WTC11 (cell line): ENCODE results near the gene USH1C. TPM values are rescaled to one million over a fixed set of nuclear protein-coding genes. Genes with fewer than 3 reads are reported as not detected.
A peak's percentile ranks its signal among the peaks of the same experiment; 100 is the strongest.

Source experiments
- ATAC-seq: fragments of 200-7000 bp; cut with Tn5 transposase; 2 replicates; pipeline ENCODE4 v1.10.0; 2021; ENCODE audit warnings: mild to moderate bottlenecking, moderate library complexity
- CTCF ChIA-PET: fragments of 300-600 bp; sonication (Branson Sonifier 250); formaldehyde crosslinking; loops from one replicate; lab custom pipeline; 2021; ENCODE audit warnings: antibody characterized with exemption; lab: Charles Lee
- POLR2A ChIA-PET: fragments of 350-600 bp; sonication (Branson Sonifier 250); formaldehyde crosslinking; loops from one replicate; lab custom pipeline; 2021; ENCODE audit warnings: antibody characterized with exemption; lab: Charles Lee
- DNase-seq: peaks from one replicate; pipeline ENCODE4 v3.0.0; 2021; ENCODE audit warnings: low spot score
- H3K27ac Mint-ChIP-seq: 2 replicates; pipeline ENCODE4 v1.8.0; 2021; ENCODE audit warnings: mixed read lengths
- H3K27me3 Mint-ChIP-seq: 2 replicates; pipeline ENCODE4 v1.8.0; 2021; ENCODE audit warnings: low read depth, mild to moderate bottlenecking, moderate library complexity, mixed read lengths
- H3K36me3 Mint-ChIP-seq: 2 replicates; pipeline ENCODE4 v1.8.0; 2021; ENCODE audit warnings: mixed read lengths
- H3K4me1 Mint-ChIP-seq: 2 replicates; pipeline ENCODE4 v1.8.0; 2022; ENCODE audit warnings: mixed read lengths
- H3K4me3 Mint-ChIP-seq: 2 replicates; pipeline ENCODE4 v1.8.0; 2021; ENCODE audit warnings: mild to moderate bottlenecking, moderate library complexity, mixed read lengths
- H3K9me3 Mint-ChIP-seq: 2 replicates; pipeline ENCODE4 v1.8.0; 2021; ENCODE audit warnings: mixed read lengths
- ETV6 ChIP-seq: sonication (generic); formaldehyde crosslinking; IDR thresholded peaks from 2 replicates; pipeline ENCODE4 v1.8.1; 2022; ENCODE audit warnings: mild to moderate bottlenecking, missing genetic modification reagents
- GTF2I ChIP-seq: fragments of 250-450 bp; sonication (Bioruptor Pico); conservative IDR thresholded peaks from 2 replicates; pipeline ENCODE4 v1.4.0; 2021; ENCODE audit warnings: mild to moderate bottlenecking
- NFYB ChIP-seq: sonication (generic); formaldehyde crosslinking; conservative IDR thresholded peaks from 2 replicates; pipeline ENCODE4 v1.8.0; 2022; ENCODE audit warnings: low read depth, missing genetic modification reagents
- RORB ChIP-seq: fragments of 250-450 bp; sonication (Bioruptor Pico); IDR thresholded peaks from 2 replicates; pipeline ENCODE4 v1.9.0; 2021; ENCODE audit warnings: mild to moderate bottlenecking
- SP1 ChIP-seq: sonication (generic); formaldehyde crosslinking; conservative IDR thresholded peaks from 2 replicates; pipeline ENCODE4 v1.8.1; 2022; ENCODE audit warnings: missing genetic modification reagents
- ZBTB21 ChIP-seq: sonication (generic); formaldehyde crosslinking; IDR thresholded peaks from 2 replicates; pipeline ENCODE4 v1.8.1; 2023; ENCODE audit warnings: mild to moderate bottlenecking, missing genetic modification reagents, borderline replicate concordance
- ZNF138 ChIP-seq: sonication (generic); formaldehyde crosslinking; conservative IDR thresholded peaks from 2 replicates; pipeline ENCODE4 v1.8.1; 2022; ENCODE audit warnings: mild to moderate bottlenecking, moderate library complexity, missing genetic modification reagents
- ZNF263 ChIP-seq: sonication (generic); formaldehyde crosslinking; IDR thresholded peaks from 2 replicates; pipeline ENCODE4 v1.8.1; 2022; ENCODE audit warnings: low read depth, mild to moderate bottlenecking, moderate library complexity, missing genetic modification reagents
- ZNF671 ChIP-seq: fragments of 250-450 bp; sonication (Bioruptor Pico); IDR thresholded peaks from 2 replicates; pipeline ENCODE4 v1.8.0; 2021; ENCODE audit warnings: mild to moderate bottlenecking
- total RNA-seq: library from RNA; stranded (reverse); gene quantifications from 3 replicates; pipeline ENCODE4 v1.2.3, GENCODE V29; 2021
- TF ChIP-seq, protein P1 (sequence below): sonication (generic); formaldehyde crosslinking; IDR thresholded peaks from 2 replicates; pipeline ENCODE4 v1.8.0; 2022; ENCODE audit warnings: mild to moderate bottlenecking, missing genetic modification reagents
- TF ChIP-seq, protein P2 (sequence below): fragments of 200-600 bp; IDR thresholded peaks from 2 replicates; pipeline ENCODE4 v1.8.0; 2022; ENCODE audit warnings: antibody characterized with exemption
- TF ChIP-seq, protein P3 (sequence below): sonication (generic); formaldehyde crosslinking; IDR thresholded peaks from 2 replicates; pipeline ENCODE4 v1.8.0; 2022; ENCODE audit warnings: missing genetic modification reagents
- TF ChIP-seq, protein P4 (sequence below): sonication (generic); formaldehyde crosslinking; IDR thresholded peaks from 2 replicates; pipeline ENCODE4 v1.8.0; 2023; ENCODE audit warnings: missing genetic modification reagents, mild to moderate bottlenecking, borderline replicate concordance
- TF ChIP-seq, protein P5 (sequence below): sonication (generic); formaldehyde crosslinking; IDR thresholded peaks from 2 replicates; pipeline ENCODE4 v1.8.0; 2022; ENCODE audit warnings: mild to moderate bottlenecking, missing genetic modification reagents

The USH1C gene
- total RNA-seq, 1 experiment from 2014 or later = 3.9 TPM

DNA sequence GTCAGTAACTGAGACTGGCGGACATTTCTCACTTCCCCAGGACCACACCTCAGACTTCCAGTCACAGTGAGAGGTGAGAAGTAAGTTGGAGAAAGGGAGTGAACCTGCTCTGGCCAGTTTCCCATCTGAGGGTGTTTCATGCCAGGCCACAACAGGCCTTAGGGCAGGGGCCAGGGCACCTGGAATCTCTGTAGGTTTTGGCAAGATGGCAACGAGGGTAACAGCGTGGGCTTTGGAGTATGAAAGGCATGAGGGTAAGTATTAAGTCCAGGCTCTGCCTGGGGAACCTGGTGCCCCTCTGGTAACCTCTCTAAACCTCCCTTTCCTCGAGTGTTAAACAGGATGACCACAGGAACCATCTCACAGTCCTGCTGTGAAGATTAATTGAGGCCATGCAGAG lies 39.1 kb downstream of the USH1C start:
- H3K9me3 Mint-ChIP-seq = no peaks in the 10 kb centered on the region
- no peak overlapping the region for H3K4me3 Mint-ChIP-seq
- DNase-seq (no peak), ATAC-seq (no peak)
- H3K27me3 Mint-ChIP-seq = no peaks in the 10 kb centered on the region
- H3K4me1 Mint-ChIP-seq = no peaks in the 10 kb centered on the region
- no peak overlapping the region for H3K27ac Mint-ChIP-seq
- H3K36me3 Mint-ChIP-seq = no peaks in the 10 kb centered on the region
- TF ChIP-seq, protein P1, sequence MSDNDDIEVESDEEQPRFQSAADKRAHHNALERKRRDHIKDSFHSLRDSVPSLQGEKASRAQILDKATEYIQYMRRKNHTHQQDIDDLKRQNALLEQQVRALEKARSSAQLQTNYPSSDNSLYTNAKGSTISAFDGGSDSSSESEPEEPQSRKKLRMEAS (CRISPR knock-in tag) = no peak
- TF ChIP-seq, all 79 proteins: peak for 0
- POLR2A ChIA-PET = no interaction called here
- CTCF ChIA-PET = interaction anchor here (1.0 to 13.3 kb wide), 8 partner anchors 11 to 161 kb away, joined by 3 to 120 read pairs (median 12); partner anchors contain the start of gene KCNJ11

DNA sequence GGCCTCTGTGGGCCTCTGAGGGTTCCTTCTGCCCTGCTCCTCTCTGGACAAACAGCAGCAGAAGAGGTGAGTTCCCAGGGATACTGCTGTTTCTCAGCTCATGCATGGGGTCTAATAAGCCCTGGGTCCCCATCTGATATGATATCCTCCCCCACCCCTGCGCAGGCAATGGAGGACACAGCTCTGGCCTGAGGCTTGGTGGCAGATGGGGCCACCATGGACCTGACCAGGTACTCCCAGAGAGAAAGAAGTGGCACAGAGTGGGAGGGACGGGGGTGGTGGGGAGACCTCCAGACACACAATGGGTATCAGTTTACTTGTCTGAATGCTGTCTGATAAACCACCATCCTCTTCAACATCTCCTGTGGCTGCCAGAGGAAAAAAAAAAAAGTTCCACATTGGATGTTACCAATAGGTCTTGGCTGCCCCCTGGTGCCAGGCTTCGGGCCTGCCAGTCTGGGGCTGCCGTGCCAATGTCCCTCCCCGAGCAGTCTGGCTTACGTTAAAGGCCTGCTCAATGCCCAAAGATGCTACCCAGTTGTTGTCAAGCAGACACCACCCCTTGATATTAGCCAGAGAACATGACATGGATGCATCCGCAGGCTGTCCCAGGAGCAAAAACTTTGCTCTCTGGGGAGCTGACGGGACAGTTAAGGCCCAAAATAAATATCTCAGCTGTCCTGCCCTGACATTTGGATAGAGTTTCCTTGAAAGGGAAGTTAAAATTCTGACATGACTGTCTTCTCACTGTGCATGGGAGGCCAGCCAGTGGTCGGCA lies 39.7 kb downstream of the USH1C start:
- Mint-ChIP-seq H3K27me3 (peaks cover 2% of the 10 kb centered on the region; the same call in 1 of the 2 replicates), H3K4me3 (no peak overlapping the region), H3K27ac (no peak overlapping the region), H3K36me3 (no peaks in the 10 kb centered on the region), H3K4me1 (no peaks in the 10 kb centered on the region), H3K9me3 (no peaks in the 10 kb centered on the region)
- ChIA-PET CTCF (interaction anchor here (1.0 to 13.3 kb wide), 11 partner anchors 11 to 160 kb away, joined by 3 to 120 read pairs (median 4); partner anchors contain the start of genes ABCC8 and KCNJ11), POLR2A (interaction anchor here (0.6 kb wide), 1 partner anchor 9 kb away, joined by 3 read pairs; no protein-coding TSS in a partner anchor)
- peak; percentile 84 for DNase-seq
- TF ChIP-seq, protein P2, sequence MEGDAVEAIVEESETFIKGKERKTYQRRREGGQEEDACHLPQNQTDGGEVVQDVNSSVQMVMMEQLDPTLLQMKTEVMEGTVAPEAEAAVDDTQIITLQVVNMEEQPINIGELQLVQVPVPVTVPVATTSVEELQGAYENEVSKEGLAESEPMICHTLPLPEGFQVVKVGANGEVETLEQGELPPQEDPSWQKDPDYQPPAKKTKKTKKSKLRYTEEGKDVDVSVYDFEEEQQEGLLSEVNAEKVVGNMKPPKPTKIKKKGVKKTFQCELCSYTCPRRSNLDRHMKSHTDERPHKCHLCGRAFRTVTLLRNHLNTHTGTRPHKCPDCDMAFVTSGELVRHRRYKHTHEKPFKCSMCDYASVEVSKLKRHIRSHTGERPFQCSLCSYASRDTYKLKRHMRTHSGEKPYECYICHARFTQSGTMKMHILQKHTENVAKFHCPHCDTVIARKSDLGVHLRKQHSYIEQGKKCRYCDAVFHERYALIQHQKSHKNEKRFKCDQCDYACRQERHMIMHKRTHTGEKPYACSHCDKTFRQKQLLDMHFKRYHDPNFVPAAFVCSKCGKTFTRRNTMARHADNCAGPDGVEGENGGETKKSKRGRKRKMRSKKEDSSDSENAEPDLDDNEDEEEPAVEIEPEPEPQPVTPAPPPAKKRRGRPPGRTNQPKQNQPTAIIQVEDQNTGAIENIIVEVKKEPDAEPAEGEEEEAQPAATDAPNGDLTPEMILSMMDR = peak; percentile 85
- TF ChIP-seq ZNF263 (CRISPR knock-in tag) = no peak
- peak; percentile 86 for ATAC-seq

DNA sequence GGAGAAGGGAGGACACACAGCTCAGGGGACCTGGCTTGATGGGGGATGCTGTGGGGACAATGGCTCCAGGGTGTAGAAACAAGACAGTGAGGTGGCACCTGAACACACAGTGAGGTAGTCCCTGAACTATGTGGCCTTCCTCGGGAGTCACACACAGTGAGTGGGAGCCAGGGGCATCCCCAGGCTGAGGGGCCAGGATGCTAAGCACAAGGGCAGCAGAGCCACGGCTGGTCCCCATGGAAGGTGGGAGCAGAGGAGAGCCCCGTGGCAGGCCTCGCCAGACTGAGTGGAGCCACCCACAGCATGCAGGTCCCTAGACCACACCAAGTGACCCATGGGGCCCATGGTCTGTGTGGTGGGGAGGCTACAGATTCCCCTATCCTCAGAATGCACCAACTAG lies 41.6 kb downstream of the USH1C start:
- no peaks in the 10 kb centered on the region for H3K36me3 Mint-ChIP-seq
- no peak overlapping the region for H3K27ac Mint-ChIP-seq
- ChIA-PET CTCF (interaction anchor here (1.9 to 13.3 kb wide), 5 partner anchors 25 to 119 kb away, joined by 4 to 120 read pairs (median 31); partner anchors contain the start of genes ABCC8 and KCNJ11), POLR2A (no interaction called here)
- H3K4me3 Mint-ChIP-seq = no peak overlapping the region
- DNase-seq = no peak
- H3K4me1 Mint-ChIP-seq = 0 out of 2 replicates have a peak, but pooled peaks cover 2% of the 10 kb centered on the region
- no peaks in the 10 kb centered on the region for H3K9me3 Mint-ChIP-seq
- ATAC-seq = no peak
- peaks cover 2% of the 10 kb centered on the region; the same call in 1 of the 2 replicates for H3K27me3 Mint-ChIP-seq
- no peak for TF ChIP-seq ETV6 (CRISPR knock-in tag)
- TF ChIP-seq NFYB (CRISPR knock-in tag) = no peak
- TF ChIP-seq GTF2I (CRISPR knock-in tag) = no peak
- TF ChIP-seq, protein P3, sequence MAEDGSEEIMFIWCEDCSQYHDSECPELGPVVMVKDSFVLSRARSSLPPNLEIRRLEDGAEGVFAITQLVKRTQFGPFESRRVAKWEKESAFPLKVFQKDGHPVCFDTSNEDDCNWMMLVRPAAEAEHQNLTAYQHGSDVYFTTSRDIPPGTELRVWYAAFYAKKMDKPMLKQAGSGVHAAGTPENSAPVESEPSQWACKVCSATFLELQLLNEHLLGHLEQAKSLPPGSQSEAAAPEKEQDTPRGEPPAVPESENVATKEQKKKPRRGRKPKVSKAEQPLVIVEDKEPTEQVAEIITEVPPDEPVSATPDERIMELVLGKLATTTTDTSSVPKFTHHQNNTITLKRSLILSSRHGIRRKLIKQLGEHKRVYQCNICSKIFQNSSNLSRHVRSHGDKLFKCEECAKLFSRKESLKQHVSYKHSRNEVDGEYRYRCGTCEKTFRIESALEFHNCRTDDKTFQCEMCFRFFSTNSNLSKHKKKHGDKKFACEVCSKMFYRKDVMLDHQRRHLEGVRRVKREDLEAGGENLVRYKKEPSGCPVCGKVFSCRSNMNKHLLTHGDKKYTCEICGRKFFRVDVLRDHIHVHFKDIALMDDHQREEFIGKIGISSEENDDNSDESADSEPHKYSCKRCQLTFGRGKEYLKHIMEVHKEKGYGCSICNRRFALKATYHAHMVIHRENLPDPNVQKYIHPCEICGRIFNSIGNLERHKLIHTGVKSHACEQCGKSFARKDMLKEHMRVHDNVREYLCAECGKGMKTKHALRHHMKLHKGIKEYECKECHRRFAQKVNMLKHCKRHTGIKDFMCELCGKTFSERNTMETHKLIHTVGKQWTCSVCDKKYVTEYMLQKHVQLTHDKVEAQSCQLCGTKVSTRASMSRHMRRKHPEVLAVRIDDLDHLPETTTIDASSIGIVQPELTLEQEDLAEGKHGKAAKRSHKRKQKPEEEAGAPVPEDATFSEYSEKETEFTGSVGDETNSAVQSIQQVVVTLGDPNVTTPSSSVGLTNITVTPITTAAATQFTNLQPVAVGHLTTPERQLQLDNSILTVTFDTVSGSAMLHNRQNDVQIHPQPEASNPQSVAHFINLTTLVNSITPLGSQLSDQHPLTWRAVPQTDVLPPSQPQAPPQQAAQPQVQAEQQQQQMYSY (CRISPR knock-in tag) = no peak
- no peak for TF ChIP-seq ZNF138
- no peak for TF ChIP-seq ZBTB21 (CRISPR knock-in tag)
- no peak for TF ChIP-seq RORB
- TF ChIP-seq, protein P4, sequence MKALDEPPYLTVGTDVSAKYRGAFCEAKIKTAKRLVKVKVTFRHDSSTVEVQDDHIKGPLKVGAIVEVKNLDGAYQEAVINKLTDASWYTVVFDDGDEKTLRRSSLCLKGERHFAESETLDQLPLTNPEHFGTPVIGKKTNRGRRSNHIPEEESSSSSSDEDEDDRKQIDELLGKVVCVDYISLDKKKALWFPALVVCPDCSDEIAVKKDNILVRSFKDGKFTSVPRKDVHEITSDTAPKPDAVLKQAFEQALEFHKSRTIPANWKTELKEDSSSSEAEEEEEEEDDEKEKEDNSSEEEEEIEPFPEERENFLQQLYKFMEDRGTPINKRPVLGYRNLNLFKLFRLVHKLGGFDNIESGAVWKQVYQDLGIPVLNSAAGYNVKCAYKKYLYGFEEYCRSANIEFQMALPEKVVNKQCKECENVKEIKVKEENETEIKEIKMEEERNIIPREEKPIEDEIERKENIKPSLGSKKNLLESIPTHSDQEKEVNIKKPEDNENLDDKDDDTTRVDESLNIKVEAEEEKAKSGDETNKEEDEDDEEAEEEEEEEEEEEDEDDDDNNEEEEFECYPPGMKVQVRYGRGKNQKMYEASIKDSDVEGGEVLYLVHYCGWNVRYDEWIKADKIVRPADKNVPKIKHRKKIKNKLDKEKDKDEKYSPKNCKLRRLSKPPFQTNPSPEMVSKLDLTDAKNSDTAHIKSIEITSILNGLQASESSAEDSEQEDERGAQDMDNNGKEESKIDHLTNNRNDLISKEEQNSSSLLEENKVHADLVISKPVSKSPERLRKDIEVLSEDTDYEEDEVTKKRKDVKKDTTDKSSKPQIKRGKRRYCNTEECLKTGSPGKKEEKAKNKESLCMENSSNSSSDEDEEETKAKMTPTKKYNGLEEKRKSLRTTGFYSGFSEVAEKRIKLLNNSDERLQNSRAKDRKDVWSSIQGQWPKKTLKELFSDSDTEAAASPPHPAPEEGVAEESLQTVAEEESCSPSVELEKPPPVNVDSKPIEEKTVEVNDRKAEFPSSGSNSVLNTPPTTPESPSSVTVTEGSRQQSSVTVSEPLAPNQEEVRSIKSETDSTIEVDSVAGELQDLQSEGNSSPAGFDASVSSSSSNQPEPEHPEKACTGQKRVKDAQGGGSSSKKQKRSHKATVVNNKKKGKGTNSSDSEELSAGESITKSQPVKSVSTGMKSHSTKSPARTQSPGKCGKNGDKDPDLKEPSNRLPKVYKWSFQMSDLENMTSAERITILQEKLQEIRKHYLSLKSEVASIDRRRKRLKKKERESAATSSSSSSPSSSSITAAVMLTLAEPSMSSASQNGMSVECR (CRISPR knock-in tag) = no peak
- no peak for TF ChIP-seq SP1 (CRISPR knock-in tag)
- TF ChIP-seq, protein P5, sequence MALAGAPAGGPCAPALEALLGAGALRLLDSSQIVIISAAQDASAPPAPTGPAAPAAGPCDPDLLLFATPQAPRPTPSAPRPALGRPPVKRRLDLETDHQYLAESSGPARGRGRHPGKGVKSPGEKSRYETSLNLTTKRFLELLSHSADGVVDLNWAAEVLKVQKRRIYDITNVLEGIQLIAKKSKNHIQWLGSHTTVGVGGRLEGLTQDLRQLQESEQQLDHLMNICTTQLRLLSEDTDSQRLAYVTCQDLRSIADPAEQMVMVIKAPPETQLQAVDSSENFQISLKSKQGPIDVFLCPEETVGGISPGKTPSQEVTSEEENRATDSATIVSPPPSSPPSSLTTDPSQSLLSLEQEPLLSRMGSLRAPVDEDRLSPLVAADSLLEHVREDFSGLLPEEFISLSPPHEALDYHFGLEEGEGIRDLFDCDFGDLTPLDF (CRISPR knock-in tag) = no peak
- no peak for TF ChIP-seq ZNF671 (CRISPR knock-in tag)
